K562 (cell line): ENCODE results near the gene STPG4. TPM values are rescaled to one million over a fixed set of nuclear protein-coding genes. Genes with fewer than 3 reads are reported as not detected.
A peak's percentile ranks its signal among the peaks of the same experiment; 100 is the strongest.

Experiments used
- ARID1B ChIP-seq: fragments of 450-650 bp; IDR thresholded peaks from 2 replicates; pipeline ENCODE4 v1.6.1; 2016; ENCODE audit warnings: antibody characterized with exemption, mild to moderate bottlenecking, inconsistent platforms
- CBFA2T3 ChIP-seq: fragments of 450-650 bp; IDR thresholded peaks from 2 replicates; pipeline ENCODE4 v1.6.1; 2017
- EZH2 ChIP-seq: IDR thresholded peaks from 2 replicates; pipeline ENCODE4 v1.6.1; 2012; ENCODE audit warnings: low read depth, mild to moderate bottlenecking, inconsistent platforms, low read length, borderline replicate concordance
- FOXK1 ChIP-seq: sonication (generic); formaldehyde crosslinking; IDR thresholded peaks from 2 replicates; pipeline ENCODE4 v1.8.0; 2022; ENCODE audit warnings: missing genetic modification reagents, mild to moderate bottlenecking, borderline replicate concordance
- HMG20A ChIP-seq: fragments of 450-650 bp; formaldehyde crosslinking; conservative IDR thresholded peaks from 2 replicates; pipeline ENCODE4 v1.4.0; 2020; ENCODE audit warnings: mild to moderate bottlenecking, mixed read lengths
- KHSRP ChIP-seq: fragments of 450-650 bp; IDR thresholded peaks from 2 replicates; pipeline ENCODE4 v1.6.1; 2017
- L3MBTL2 ChIP-seq: fragments of 450-650 bp; IDR thresholded peaks from 2 replicates; pipeline ENCODE4 v1.6.1; 2016; ENCODE audit warnings: mild to moderate bottlenecking, moderate library complexity
- NFRKB ChIP-seq: fragments of 450-650 bp; IDR thresholded peaks from 2 replicates; pipeline ENCODE4 v1.6.1; 2016; ENCODE audit warnings: low read depth
- POLR2G ChIP-seq: fragments of 200-400 bp; formaldehyde crosslinking; IDR thresholded peaks from 2 replicates; pipeline ENCODE4 v1.6.1; 2017; ENCODE audit warnings: low read depth, mild to moderate bottlenecking, antibody characterized with exemption, low read length, moderate library complexity
- POLR3A ChIP-seq: IDR thresholded peaks from 2 replicates; pipeline ENCODE4 v1.6.1; 2011; ENCODE audit warnings: borderline replicate concordance, mild to moderate bottlenecking, moderate library complexity; ENCODE audit not compliant: insufficient read length, insufficient read depth; ENCODE audit errors: extremely low read depth
- PURB ChIP-seq: sonication (generic); formaldehyde crosslinking; IDR thresholded peaks from 2 replicates; pipeline ENCODE4 v1.9.0; 2021; ENCODE audit warnings: low read depth, mild to moderate bottlenecking, missing genetic modification reagents
- SP1 ChIP-seq: sonication (generic); formaldehyde crosslinking; IDR thresholded peaks from 2 replicates; pipeline ENCODE4 v1.8.1; 2022; ENCODE audit warnings: mild to moderate bottlenecking, missing genetic modification reagents
- TEAD4 ChIP-seq, 2 experiments: sonication (generic) in 1 of 2; formaldehyde crosslinking in 1 of 2; IDR thresholded peaks; 2 replicates each; pipeline versions ENCODE4 v1.6.1 to v1.8.0; 2012 to 2022; ENCODE audit warnings: borderline replicate concordance in 1 of 2, inconsistent platforms in 1 of 2, low read length in 1 of 2, mild to moderate bottlenecking in 1 of 2, missing genetic modification reagents in 1 of 2
- ZFPM2 ChIP-seq: fragments of 250-450 bp; sonication (Bioruptor Pico); IDR thresholded peaks from 2 replicates; pipeline ENCODE4 v1.5.1; 2022; ENCODE audit warnings: mild to moderate bottlenecking
- ZNF224 ChIP-seq: sonication (generic); formaldehyde crosslinking; IDR thresholded peaks from 2 replicates; pipeline ENCODE4 v1.8.0; 2022; ENCODE audit warnings: mild to moderate bottlenecking, missing genetic modification reagents
- ZNF431 ChIP-seq: sonication (generic); formaldehyde crosslinking; IDR thresholded peaks from 2 replicates; pipeline ENCODE4 v1.8.0; 2022; ENCODE audit warnings: mild to moderate bottlenecking, missing genetic modification reagents
- ZZZ3 ChIP-seq: fragments of 450-650 bp; IDR thresholded peaks from 2 replicates; pipeline ENCODE4 v1.6.1; 2016; ENCODE audit warnings: antibody characterized with exemption, mild to moderate bottlenecking, moderate library complexity
- polyA plus RNA-seq, 8 experiments: library from polyadenylated mRNA; depleted of rRNA in 4 of 8; stranded (reverse) in 5 of 8; unstranded in 3 of 8; fragments of >200 nt; fragmentation: Nextera tagmentation in 2 of 8; fragmentation: Illumina TruSeq in 1 of 8; extraction: Ambion mirVana in 2 of 8; extraction: Trizol in 1 of 8; gene quantifications; 2 replicates each; pipeline versions ENCODE4 v1.2.1 to v1.2.3, GENCODE V29; 2011 to 2014; ENCODE audit warnings: inconsistent platforms in 1 of 8, missing spikeins in 1 of 8
- total RNA-seq, 7 experiments: library from RNA; depleted of rRNA in 6 of 7; stranded (reverse); fragments of >200 nt in 6 of 7; fragmentation: Illumina TruSeq in 2 of 7; extraction: Trizol in 2 of 7; gene quantifications; 2 replicates each; pipeline versions ENCODE4 v1.2.1 to v1.2.3, GENCODE V29; 2011 to 2021; ENCODE audit warnings: low replicate concordance in 1 of 7
- TF ChIP-seq, protein P1 (sequence below): fragments of 450-650 bp; formaldehyde crosslinking; IDR thresholded peaks from 2 replicates; pipeline ENCODE4 v1.4.0; 2020; ENCODE audit warnings: mild to moderate bottlenecking
- TF ChIP-seq, protein P2 (sequence below): fragments of 250-450 bp; sonication (Bioruptor Pico); IDR thresholded peaks from 2 replicates; pipeline ENCODE4 v1.4.0; 2020
- TF ChIP-seq, protein P3 (sequence below): sonication (generic); formaldehyde crosslinking; IDR thresholded peaks from 2 replicates; pipeline ENCODE4 v1.8.0; 2023; ENCODE audit warnings: missing genetic modification reagents, mild to moderate bottlenecking, borderline replicate concordance
- TF ChIP-seq, protein P4 (sequence below), 2 experiments: IDR thresholded peaks; 2 replicates each; pipeline ENCODE4 v1.6.1; 2011; ENCODE audit warnings: borderline replicate concordance in 1 of 2, control low read depth in 1 of 2, low read depth in 1 of 2, low read length in 1 of 2, mild to moderate bottlenecking in 1 of 2, mixed read lengths in 1 of 2, moderate library complexity in 1 of 2; ENCODE audit not compliant: insufficient read depth in 1 of 2, insufficient read length in 1 of 2, poor library complexity in 1 of 2, severe bottlenecking in 1 of 2; ENCODE audit errors: extremely low read depth in 1 of 2

STPG4 gene
- total and polyA plus RNA-seq, 9 of the 15 experiments (the other 6 are each of a cell fraction or from before 2014, with no cell fraction given): 0.10 to 0.68 (median 0.22) TPM; not detected in 6

DNA sequence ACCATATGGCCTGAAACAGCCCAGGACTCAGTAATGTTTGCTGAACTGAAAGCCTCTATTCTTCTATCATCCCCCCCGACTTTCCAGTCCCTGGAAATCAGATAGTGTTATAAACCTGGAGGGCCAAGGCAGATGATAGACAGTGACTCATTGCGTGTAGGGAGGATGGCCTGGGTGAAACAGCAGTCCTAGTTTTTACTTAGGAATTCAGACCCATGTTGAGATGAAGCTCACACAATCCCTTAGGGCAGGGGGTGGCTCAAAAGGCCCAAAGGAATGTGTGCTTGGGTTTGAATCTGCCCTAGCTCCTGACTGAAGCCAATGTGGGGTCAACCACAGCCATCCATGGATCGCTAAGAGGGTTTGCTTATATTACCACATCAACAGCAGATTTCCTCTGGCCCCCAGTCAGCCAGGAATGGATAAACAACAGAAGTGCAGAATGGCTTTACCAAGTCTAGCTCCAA lies 43.9 kb upstream of the STPG4 start (continued):
- TF ChIP-seq, protein P1, sequence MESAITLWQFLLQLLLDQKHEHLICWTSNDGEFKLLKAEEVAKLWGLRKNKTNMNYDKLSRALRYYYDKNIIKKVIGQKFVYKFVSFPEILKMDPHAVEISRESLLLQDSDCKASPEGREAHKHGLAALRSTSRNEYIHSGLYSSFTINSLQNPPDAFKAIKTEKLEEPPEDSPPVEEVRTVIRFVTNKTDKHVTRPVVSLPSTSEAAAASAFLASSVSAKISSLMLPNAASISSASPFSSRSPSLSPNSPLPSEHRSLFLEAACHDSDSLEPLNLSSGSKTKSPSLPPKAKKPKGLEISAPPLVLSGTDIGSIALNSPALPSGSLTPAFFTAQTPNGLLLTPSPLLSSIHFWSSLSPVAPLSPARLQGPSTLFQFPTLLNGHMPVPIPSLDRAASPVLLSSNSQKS (CRISPR knock-in tag): no peak
- TF ChIP-seq L3MBTL2: peak; percentile 21
- peak; percentile 87 for TF ChIP-seq ARID1B
- no peak for TF ChIP-seq ZFPM2 (CRISPR knock-in tag)
- peak; percentile 62 for TF ChIP-seq CBFA2T3
- TF ChIP-seq NFRKB: no peak
- TF ChIP-seq ZNF224: no peak
- TF ChIP-seq SP1: no peak
- TF ChIP-seq FOXK1 (CRISPR knock-in tag): no peak
- no peak for TF ChIP-seq EZH2
- no peak for TF ChIP-seq PURB (CRISPR knock-in tag)
- no peak for TF ChIP-seq ZNF431 (CRISPR knock-in tag)
- no peak for TF ChIP-seq ZZZ3
- peak; percentile 68; the same call in 1 of the 2 replicates for TF ChIP-seq TEAD4 (IDR thresholded peaks at IDR 0.05; ENCODE audit: low read length)
- TF ChIP-seq TEAD4 (CRISPR knock-in tag; IDR thresholded peaks at IDR 0.05; ENCODE audit: borderline replicate concordance): no peak
- no peak for TF ChIP-seq POLR3A
- TF ChIP-seq, protein P2, sequence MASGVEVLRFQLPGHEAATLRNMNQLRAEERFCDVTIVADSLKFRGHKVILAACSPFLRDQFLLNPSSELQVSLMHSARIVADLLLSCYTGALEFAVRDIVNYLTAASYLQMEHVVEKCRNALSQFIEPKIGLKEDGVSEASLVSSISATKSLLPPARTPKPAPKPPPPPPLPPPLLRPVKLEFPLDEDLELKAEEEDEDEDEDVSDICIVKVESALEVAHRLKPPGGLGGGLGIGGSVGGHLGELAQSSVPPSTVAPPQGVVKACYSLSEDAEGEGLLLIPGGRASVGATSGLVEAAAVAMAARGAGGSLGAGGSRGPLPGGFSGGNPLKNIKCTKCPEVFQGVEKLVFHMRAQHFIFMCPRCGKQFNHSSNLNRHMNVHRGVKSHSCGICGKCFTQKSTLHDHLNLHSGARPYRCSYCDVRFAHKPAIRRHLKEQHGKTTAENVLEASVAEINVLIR: no peak
- no peak for TF ChIP-seq POLR2G
- TF ChIP-seq KHSRP: no peak
- TF ChIP-seq, protein P3, sequence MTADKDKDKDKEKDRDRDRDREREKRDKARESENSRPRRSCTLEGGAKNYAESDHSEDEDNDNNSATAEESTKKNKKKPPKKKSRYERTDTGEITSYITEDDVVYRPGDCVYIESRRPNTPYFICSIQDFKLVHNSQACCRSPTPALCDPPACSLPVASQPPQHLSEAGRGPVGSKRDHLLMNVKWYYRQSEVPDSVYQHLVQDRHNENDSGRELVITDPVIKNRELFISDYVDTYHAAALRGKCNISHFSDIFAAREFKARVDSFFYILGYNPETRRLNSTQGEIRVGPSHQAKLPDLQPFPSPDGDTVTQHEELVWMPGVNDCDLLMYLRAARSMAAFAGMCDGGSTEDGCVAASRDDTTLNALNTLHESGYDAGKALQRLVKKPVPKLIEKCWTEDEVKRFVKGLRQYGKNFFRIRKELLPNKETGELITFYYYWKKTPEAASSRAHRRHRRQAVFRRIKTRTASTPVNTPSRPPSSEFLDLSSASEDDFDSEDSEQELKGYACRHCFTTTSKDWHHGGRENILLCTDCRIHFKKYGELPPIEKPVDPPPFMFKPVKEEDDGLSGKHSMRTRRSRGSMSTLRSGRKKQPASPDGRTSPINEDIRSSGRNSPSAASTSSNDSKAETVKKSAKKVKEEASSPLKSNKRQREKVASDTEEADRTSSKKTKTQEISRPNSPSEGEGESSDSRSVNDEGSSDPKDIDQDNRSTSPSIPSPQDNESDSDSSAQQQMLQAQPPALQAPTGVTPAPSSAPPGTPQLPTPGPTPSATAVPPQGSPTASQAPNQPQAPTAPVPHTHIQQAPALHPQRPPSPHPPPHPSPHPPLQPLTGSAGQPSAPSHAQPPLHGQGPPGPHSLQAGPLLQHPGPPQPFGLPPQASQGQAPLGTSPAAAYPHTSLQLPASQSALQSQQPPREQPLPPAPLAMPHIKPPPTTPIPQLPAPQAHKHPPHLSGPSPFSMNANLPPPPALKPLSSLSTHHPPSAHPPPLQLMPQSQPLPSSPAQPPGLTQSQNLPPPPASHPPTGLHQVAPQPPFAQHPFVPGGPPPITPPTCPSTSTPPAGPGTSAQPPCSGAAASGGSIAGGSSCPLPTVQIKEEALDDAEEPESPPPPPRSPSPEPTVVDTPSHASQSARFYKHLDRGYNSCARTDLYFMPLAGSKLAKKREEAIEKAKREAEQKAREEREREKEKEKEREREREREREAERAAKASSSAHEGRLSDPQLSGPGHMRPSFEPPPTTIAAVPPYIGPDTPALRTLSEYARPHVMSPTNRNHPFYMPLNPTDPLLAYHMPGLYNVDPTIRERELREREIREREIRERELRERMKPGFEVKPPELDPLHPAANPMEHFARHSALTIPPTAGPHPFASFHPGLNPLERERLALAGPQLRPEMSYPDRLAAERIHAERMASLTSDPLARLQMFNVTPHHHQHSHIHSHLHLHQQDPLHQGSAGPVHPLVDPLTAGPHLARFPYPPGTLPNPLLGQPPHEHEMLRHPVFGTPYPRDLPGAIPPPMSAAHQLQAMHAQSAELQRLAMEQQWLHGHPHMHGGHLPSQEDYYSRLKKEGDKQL: no peak
- TF ChIP-seq, protein P4, sequence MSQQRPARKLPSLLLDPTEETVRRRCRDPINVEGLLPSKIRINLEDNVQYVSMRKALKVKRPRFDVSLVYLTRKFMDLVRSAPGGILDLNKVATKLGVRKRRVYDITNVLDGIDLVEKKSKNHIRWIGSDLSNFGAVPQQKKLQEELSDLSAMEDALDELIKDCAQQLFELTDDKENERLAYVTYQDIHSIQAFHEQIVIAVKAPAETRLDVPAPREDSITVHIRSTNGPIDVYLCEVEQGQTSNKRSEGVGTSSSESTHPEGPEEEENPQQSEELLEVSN (IDR thresholded peaks at IDR 0.05; ENCODE audit: borderline replicate concordance in 1 of 2, extremely low read depth in 1 of 2, insufficient read depth in 1 of 2, insufficient read length in 1 of 2, low read depth in 1 of 2, low read length in 1 of 2, poor library complexity in 1 of 2, severe bottlenecking in 1 of 2): no peak
- TF ChIP-seq HMG20A (CRISPR knock-in tag): no peak
